ENCODE measurements around the gene SLC24A4. TPM values are rescaled to one million over a fixed set of nuclear protein-coding genes. Genes with fewer than 3 reads are reported as not detected.

The SLC24A4 gene
- total and polyA plus RNA-seq, 2 donors (not counting 3 experiments of a cell fraction or from before 2014, with no cell fraction given): 0.07 to 0.08 TPM

DNA sequence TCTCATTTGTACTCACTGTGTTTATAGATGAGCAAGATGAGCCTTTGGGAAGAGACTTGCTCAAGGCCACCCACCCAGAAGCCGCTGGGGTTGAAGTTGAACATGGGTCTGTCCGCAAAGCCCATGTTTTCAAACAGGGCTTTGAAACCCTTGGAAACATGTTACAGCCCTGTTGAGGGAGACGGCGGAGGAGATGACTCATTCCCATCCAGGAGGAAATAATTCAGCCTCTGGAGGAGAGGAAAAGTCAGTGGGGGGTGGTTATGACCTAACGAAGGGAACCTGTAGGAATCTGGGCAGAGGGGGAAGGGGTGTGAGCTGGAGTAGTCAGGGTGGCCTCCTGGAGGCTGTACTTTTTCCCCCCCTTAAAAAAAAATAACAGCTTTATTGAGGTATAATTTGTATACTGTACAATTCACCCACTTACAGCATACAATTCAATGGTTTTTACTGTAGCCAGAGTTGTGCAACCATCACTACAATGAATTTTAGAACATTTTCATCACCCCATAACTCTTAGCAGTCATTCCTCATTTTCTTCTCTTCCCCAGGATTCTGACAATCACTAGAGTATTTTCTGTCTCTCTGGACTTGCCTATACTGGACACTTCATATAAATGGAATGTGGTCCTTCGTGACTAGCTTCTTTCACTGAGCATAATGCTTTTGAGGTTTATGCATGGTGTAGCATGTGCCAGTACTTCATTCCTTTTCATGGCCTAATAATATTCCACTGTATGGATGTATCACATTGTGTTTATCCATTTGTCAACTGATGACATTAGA is 188.7 kb downstream of the SLC24A4 start:
- peaks cover 21% of the 10 kb centered on the region for H3K4me1 ChIP-seq (ENCODE audit: control insufficient read depth, extremely low read depth, insufficient read depth, low read length)
- peak; percentile 91 for DNase-seq (ENCODE audit: low read depth, low spot score)
- H3K9me3 ChIP-seq (replicated peaks; ENCODE audit: control insufficient read depth, insufficient read depth, low read length): no peaks in the 10 kb centered on the region
- H3K27me3 ChIP-seq (ENCODE audit: control insufficient read depth in 2 of 2, insufficient read depth in 2 of 2, low read length in 2 of 2): no peaks in the 10 kb centered on the region
- H3K79me2 ChIP-seq (ENCODE audit: control insufficient read depth, insufficient read depth, low read length): peaks cover 4% of the 10 kb centered on the region
- CTCF ChIA-PET: interaction anchor here (1.0 to 1.1 kb wide), 3 partner anchors 13 to 178 kb away, joined by 3 to 4 read pairs (median 3); no protein-coding TSS in a partner anchor
- TF ChIP-seq MAX (IDR thresholded peaks at IDR 0.05; ENCODE audit: insufficient read depth, insufficient read length) (no peak), EZH2 (IDR thresholded peaks at IDR 0.05; ENCODE audit: borderline replicate concordance, low read depth, low read length, severe bottlenecking) (no peak), POLR2AphosphoS5 (IDR thresholded peaks at IDR 0.05; ENCODE audit: insufficient read depth, low read depth, low read length) (peak; percentile 48), FOS (IDR thresholded peaks at IDR 0.05; ENCODE audit: borderline replicate concordance, insufficient read depth, low read length) (peak; percentile 96), GATA2 (IDR thresholded peaks at IDR 0.05; ENCODE audit: insufficient read depth, insufficient read length, low read depth, low read length) (no peak), JUN (IDR thresholded peaks at IDR 0.05; ENCODE audit: borderline replicate concordance, insufficient read depth, insufficient read length, low read depth) (peak; percentile 94)
- no peaks in the 10 kb centered on the region for H3K9me1 ChIP-seq (replicated peaks; ENCODE audit: control insufficient read depth, extremely low read depth, insufficient read depth, low read length)
- no TSS peak for BruUV-seq (replicated peaks)
- POLR2A ChIA-PET: no interaction called here
- intact Hi-C loops (cut with micrococcal nuclease) (loop anchor here (1.0 kb wide), 3 partner anchors 29 to 100 kb away; no protein-coding TSS in a partner anchor), dilution Hi-C loops (cut with MboI; ENCODE audit: extremely low pct_ligation_motif_present, low sequenced_read_pairs) (no loop called here)
- H3K4me3 ChIP-seq (replicated peaks in 1 of 3; ENCODE audit: insufficient read depth in 1 of 3, low read depth in 1 of 3, low read length in 3 of 3): no peak overlapping the region
- H3K9ac ChIP-seq (replicated peaks; ENCODE audit: extremely low read depth, insufficient read depth, low read length): peak overlapping the region; percentile 28
- peak overlapping the region; percentile 69 for H3K27ac ChIP-seq (ENCODE audit: insufficient read depth, low read depth, low read length)
- peak overlapping the region; percentile 18 for H2AFZ ChIP-seq (ENCODE audit: low read depth, low read length)
- H4K20me1 ChIP-seq (replicated peaks; ENCODE audit: control insufficient read depth, extremely low read depth, insufficient read depth, low read length): no peaks in the 10 kb centered on the region
- no peaks in the 10 kb centered on the region for H3K36me3 ChIP-seq (ENCODE audit: control insufficient read depth in 2 of 2, extremely low read depth in 1 of 2, insufficient read depth in 2 of 2, low read length in 2 of 2)
- peak overlapping the region; percentile 3 for H3K4me2 ChIP-seq (ENCODE audit: insufficient read depth, low read length)
- FAIRE-seq: peak; percentile 97

Data from endothelial cell of umbilical vein (primary cell).